SK-N-MC (cell line): ENCODE results near the gene ATXN1.

Experiments
- EZH2 ChIP-seq: fragments of 200-600 bp; sonication (generic); IDR thresholded peaks from one replicate; pipeline ENCODE4 v1.6.1; 2017; ENCODE audit warnings: antibody characterized with exemption
- FOXP2 ChIP-seq: optimal IDR thresholded peaks from 2 replicates; pipeline ENCODE3; 2011; ENCODE audit warnings: mild to moderate bottlenecking, moderate library complexity; ENCODE audit not compliant: insufficient read depth; ENCODE audit errors: extremely low read length, control extremely low read depth
- POLR2AphosphoS5 ChIP-seq: IDR thresholded peaks from 2 replicates; pipeline ENCODE4 v1.6.1; 2012; ENCODE audit warnings: mild to moderate bottlenecking, low read depth, low read length, borderline replicate concordance

DNA sequence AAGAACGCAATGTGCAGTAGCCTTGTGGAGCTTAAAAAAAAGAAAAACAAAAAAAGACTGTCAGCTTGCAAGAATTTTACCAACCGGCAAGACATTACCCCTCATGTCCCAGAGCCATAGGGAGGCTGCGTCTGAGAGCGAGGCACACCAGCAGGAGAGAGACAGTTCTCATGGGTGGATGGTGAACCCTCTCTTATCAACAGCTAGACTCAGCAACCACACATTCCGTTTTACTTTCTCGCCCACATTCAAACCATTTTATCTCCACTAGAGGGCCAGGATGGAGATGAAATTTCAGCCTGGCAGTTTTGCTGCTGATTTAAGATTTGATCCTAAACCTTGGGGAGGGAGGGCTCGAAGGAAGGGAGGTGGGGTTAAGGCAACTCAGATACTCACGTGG, 247.0 kb downstream of the ATXN1 start:
- no peak for TF ChIP-seq POLR2AphosphoS5
- no peak for TF ChIP-seq EZH2
- no peak for TF ChIP-seq FOXP2
